Astrocyte of the hippocampus (primary cell): ENCODE data around the gene ACAN.

ENCODE experiments used
- DNase-seq: peaks from one replicate; pipeline ENCODE4 v3.0.0; 2011; ENCODE audit warnings: low read depth, low spot score

ACAN gene

GRCh38 chr15:88901508-88902220 lies 98.4 kb downstream of the ACAN start:
- no peak for DNase-seq

DNA sequence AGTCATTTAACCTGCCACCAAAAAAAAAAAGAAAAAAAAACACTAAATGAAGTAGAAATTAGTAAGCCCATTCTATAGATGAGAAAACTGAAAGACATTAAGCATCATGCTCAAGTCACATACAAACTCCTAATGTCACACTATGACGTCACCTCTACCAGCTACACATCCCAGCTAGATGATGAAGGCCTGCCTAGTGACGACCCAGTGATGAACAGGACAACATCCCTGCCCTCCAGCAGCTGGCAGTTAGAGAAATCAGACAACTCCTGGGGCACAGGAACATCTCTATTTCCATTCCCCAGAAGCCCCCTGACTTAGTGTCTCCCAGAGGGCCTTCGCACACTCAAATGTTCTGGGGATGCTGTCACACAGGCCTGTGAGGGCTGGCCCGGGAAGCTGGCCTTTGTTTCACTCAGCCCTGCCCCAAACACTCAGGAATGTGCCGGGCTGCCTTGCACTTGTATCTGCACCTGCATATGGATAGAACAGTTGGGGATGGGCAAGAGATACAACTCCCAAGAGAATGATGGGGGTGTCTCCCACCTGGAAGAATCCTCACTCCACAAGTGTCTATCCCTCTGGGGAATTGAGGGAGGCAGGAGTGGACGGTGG lies 99.1 kb downstream of the ACAN start:
- DNase-seq = no peak

- no peak for DNase-seq
These were observed 99.6 kb downstream of the ACAN start for GRCh38 chr15:88902846-88903245.

- no peak for DNase-seq
These were observed 101.0 kb downstream of the ACAN start for GRCh38 chr15:88904257-88904623.

DNA sequence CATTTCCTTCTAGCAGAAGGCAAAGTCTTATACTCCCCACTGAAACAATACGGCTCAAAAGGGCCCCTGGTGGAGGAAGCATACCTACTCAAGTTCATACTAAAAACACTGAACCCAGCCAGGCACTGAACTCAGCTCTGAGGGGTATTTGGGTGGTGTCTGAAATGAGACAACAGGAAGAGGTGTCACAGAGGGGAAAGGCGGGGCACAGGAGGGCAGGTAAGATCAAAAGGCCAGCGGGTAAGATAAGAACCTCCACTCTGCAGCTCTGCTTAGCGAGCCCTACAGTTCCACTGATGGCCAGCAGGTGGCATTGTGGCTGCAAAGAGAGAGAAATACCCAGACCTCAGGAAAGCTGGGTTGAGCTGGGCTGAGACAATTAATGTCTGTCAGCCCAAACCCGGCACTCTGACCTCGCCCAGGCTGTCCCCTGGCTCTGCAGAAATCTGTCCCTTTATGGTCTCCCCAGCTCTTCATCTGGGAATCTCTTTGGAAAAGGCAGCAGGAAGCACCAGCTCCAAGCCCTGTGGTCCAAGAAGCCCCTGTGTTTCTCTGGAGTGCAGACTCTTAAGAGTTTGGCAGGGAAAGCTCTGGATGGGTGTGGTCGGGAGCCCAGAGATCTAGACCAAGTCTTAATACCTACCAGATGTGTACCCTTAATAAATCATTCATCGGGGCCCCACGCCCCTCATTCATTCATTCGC lies 101.5 kb downstream of the ACAN start:
- peak; percentile 87 for DNase-seq

DNA sequence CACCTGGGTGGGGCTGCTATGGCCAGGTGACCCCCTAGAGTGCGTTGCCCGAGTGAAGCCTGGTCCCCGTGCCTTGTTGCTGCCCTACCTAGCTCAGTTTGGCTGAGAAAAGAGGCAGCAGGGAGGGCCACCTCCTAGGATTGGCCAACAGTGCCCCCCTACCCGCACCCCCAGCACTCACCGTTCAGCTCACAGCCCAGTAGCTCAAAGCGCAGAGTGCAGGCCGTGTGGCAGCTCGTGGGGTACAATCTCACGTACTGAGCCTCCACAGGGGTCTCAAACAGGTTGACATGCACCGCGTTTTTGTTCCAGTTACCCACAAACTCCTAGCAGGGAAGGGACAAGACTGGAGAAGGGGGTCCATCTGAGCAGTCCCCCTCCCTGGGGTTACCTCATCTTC lies 102.3 kb downstream of the ACAN start:
- DNase-seq = no peak

GRCh38 chr15:88906130-88906529 lies 102.9 kb downstream of the ACAN start:
- no peak for DNase-seq

DNA sequence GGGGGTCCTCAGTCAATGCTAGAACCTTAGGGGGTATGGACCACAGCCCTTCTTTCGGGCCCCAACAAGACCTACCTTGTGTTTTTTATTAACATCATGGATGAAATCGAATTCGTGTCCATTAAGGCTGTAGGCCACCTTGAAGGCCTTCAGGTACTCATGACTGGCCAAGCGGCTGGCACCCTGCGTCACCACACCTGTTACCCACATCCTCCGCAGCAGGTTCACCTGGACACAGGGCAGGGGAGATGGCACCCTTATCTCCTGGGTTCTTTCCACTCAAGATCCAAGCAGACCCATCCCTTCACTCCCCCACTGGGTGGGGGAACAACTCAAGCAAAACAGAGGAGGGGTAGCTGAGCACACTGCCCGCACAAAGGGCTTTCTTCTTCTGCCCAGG lies 103.3 kb downstream of the ACAN start:
- DNase-seq = no peak

- no peak for DNase-seq
These were observed 103.9 kb downstream of the ACAN start for GRCh38 chr15:88907111-88907510.

- no peak for DNase-seq
These were observed 104.9 kb downstream of the ACAN start for GRCh38 chr15:88908123-88908522.

DNA sequence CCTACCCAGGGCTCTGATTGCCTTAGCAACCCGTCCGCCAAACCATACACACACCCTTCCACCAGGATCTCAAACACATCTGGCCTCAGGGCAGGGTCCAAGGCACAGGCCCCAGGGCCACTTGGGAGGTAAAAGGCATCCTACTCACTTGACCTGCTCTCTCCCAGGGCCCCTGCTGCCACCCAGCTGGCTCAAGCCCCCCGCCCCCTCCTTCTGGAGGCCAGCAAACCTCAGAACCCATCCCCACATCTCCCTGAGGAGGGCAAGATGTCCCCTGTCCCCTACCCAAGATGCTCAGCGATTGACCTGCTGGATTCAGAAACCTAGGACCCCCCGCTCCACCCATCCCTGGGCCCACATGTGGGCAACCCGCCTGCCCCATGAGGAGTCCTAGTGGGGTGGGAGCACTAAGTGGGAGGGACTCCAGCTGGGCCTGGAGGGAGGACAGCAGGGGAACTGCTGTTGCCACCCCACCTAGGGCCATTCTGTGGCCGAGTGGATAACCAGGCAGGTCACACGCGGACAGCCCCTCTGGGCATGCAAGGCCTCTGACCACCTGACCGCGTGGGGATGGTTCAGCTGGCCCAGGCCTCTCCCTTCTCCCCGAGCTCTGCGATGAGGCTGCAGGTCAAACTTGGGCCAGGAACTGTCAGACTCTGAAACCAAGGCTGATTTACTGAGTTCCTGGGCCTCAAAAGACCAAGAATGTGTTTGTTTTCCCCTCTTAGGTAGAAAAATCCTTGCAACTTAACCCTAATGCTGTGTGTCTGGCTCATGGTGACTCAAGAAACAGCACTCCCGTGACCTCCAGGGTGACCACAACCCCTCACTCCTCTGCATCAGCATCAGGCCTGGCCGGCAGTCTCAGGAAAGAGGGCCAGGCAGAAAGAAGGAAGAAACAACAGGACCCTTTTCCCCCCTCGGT lies 105.7 kb downstream of the ACAN start:
- peak; percentile 53 for DNase-seq

DNA sequence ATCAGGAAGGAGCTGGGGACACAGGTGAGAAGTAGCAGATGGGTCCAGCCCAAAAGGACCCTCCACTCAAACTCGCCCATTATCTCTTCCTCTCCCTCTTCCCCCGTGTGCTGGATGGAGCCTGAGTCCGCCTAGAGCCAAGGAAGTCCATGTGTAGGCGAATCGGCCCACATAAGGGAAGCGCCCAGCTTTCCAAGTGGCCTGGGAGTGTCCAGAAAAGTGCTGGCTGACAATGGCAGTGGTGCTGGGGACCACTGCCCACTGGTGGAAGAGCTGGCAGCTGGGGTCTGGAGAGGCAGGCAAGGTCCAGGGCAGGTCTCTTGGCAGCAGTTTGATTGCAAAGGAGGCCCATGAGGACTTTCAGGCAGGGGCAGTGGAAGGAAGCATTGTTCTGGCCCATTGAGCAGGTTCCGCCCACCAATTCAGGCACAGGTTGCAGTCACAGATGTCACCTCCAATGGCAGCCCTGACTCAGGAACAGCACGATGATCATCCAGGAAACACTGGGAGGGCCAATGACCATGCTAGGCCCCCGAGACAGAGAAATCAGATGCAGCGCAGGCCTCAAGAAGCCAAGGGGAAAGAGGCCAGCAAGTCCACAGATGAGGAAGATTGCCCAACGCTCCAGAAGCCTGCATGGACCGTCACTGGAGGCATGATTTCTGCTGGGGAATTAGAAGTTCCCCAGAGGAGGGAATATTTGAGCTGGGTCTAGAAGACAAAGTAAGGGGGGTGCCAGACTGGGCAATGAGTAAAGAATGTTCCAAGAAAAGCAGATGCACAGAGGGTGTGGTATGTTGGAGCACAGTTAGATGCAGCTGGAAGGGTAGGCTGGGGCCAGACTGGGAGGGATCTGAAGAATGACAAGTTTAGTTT lies 107.0 kb downstream of the ACAN start:
- DNase-seq = no peak

GRCh38 chr15:88911766-88912118 lies 108.5 kb downstream of the ACAN start:
- DNase-seq = peak; percentile 63

GRCh38 chr15:88912500-88912921 lies 109.3 kb downstream of the ACAN start:
- peak; percentile 65 for DNase-seq

DNA sequence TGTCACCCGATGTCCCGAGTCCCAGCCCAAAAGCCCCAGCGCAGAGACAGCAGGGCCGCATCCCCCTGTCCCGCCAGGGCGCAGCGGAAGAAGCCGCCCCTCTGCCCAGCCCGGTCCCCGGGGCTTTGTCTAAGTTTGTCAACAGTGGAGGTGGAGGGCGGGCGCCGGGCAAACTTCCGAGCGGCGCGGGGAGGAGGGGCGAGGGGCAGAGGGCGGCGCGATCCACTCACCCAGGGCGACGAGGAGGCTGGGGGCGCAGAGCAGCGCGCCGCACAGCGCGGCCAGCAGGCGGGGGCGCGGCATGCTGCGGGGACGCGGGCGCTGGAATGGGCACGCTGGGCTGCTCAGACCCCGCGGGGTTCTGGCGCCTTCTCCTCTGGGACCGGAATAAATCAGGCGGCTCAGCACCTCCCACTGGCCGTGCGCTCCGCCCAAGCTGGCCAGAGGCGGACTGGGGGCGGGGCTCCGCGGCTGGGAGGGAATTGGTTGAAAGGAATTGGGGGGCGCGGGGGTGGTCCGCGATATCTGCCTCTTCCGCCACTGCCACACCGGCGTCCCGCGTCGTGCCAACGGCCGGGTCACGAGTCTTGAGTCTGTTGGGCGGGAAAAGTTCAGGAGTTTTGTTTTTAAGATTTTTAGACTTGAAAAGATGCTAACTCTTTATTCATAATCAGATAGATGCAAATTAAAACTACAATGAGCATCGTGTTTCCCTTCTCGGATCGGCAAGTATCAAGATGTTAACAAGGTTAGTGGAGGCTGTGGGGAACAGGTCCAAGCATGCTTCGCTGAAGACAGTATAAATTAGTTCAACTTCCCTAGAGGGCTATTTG lies 110.0 kb downstream of the ACAN start, which contains the start of gene MFGE8:
MFGE8 (minus strand) TSS at position 363 of the 833 bp plus-strand sequence; CDS start at position 303, 60 bp downstream.
- DNase-seq = peak; percentile 92

- no peak for DNase-seq
These were observed 110.6 kb downstream of the ACAN start for GRCh38 chr15:88913850-88914169.

- DNase-seq = no peak
These were observed 112.1 kb downstream of the ACAN start for GRCh38 chr15:88915354-88915753.

- no peak for DNase-seq
These were observed 114.5 kb downstream of the ACAN start for GRCh38 chr15:88917760-88918159.

GRCh38 chr15:88918738-88919137 lies 115.5 kb downstream of the ACAN start:
- peak; percentile 97 for DNase-seq
